Stimulated activated CD4-positive, alpha-beta T cell treated with anti-CD3 and anti-CD28 coated beads, Interleukin-2, amount 100 ng/mL, for 24 hours (primary cell): ENCODE results near the gene SCD.
"Not testable (repeated sequence)": the region's sequence is repeated elsewhere in the genome, so short reads cannot be mapped to it uniquely, and the experiment has no call there.

Experiments
- DNase-seq, 2 donors: peaks; one replicate each; pipeline ENCODE4 v3.0.0-alpha.2; 2020

SCD gene

DNA sequence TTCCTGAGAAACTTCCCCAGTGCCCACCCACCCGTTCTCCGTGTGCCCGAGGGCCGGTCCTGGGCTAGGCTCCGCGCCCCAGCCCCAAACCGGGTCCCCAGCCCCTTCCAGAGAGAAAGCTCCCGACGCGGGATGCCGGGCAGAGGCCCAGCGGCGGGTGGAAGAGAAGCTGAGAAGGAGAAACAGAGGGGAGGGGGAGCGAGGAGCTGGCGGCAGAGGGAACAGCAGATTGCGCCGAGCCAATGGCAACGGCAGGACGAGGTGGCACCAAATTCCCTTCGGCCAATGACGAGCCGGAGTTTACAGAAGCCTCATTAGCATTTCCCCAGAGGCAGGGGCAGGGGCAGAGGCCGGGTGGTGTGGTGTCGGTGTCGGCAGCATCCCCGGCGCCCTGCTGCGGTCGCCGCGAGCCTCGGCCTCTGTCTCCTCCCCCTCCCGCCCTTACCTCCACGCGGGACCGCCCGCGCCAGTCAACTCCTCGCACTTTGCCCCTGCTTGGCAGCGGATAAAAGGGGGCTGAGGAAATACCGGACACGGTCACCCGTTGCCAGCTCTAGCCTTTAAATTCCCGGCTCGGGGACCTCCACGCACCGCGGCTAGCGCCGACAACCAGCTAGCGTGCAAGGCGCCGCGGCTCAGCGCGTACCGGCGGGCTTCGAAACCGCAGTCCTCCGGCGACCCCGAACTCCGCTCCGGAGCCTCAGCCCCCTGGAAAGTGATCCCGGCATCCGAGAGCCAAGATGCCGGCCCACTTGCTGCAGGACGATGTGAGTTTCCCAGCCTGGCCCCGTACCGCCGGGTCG is at the start of gene SCD:
Gene SCD, plus strand, starts transcription at position 469 of the 803 bp plus-strand sequence. Its CDS starts 272 bp downstream, at position 741.
- peak; percentile 77 to 85 for DNase-seq

DNA sequence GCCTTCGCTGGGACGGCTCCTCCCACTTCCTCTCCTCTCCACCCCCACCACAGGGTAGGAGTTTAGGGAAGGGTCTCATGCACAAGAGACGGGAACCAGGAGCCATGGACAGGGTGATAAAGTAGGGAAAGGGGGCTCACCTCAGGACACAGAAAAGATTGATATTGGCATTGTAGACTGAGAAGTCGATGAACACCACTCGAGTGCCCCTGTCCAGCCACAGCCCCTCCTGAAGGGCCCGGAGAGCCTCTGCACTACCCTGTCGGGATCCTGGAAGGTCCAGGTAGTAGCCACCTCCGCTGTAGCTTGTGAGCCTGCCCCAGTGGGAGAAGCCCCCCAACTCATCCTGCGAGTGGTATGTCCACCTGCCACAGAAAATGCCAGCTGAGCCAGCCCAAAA is 49.8 kb upstream of the SCD start:
- no peak for DNase-seq

DNA sequence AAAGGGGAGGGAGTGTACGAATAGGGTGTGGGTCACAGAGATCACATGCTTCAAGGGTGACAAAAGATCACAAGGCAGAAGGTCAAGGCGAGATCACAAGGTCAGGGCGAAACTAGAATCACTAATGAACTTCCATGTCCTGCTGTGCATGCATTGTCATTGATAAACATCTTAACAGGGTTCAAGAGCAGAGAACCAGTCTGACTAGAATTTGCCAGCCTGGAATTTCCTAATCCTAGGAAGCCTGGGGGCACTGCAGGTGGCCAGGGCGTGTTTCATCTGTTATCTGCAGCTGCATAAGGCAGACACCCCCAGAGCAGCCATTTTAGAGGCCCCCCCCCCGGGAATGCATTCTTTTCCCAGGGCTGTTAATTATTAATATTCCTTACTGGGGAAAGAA is 45.9 kb upstream of the SCD start:
- not testable (repeated sequence) for DNase-seq

DNA sequence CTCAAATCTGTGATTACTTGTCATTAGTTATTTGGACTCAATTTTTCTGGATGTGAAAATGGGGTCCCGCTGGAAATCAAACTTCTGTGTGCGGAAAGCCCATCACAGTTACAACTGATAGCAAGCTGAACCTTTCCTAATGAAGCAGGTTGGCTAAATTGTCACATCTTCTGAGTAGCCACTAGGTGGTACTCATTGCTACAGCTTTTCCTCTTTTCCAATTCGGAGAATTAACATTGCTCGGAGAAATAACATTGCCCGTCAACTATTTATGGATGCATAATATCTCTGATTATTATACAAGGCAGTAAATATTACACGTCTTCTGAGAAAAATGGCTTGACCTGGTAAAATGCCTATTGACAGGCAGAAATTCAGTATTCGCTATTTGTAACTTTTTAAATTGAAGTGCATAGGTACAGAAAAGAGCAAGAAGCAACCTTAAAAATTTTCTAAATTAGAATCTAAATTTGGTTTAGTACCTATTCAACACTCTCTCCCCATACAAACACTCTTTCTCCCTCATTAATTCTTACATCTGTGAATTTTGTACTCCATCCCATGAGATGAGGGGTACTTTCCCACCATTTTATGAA is 43.2 kb upstream of the SCD start:
- DNase-seq, result no peak

DNA sequence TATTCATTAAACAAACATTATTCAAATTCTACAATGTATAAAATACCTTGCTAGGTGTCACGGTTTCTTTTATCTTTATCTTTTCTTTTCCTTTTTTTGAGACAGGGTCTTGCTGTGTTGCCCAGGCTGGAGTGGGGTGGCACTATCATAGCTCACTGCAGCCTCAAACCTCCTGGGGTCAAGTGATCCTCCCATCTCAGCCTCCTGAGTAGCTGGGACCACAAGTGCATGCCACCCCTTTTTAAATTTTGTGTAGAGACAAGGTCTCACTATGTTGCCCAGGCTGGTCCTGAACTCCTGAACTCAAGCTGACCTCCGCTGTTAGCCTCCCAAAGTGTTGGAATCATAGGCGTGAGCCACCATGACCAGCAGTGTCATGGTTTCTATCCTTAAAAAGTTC is 42.6 kb upstream of the SCD start:
- DNase-seq, result no peak

DNA sequence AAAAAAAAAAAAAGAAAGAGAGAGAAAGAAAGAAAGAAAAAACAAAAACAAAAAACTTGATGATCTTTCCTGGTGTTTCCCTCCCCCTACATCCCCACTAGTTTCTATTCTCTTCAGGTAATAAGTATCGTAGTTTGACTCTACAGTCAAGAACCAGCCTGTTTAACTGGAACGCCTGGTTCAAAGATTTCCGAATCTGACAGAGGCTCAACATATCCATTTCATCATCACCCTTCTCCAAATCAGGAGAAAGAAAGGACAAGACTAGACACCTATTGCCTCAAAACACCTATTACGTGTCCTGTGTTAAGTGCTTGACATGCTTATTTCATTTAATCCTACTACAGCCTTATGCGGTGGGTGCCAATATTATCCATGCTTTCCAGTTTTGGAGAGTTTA is 40.2 kb upstream of the SCD start:
- no peak for DNase-seq

DNA sequence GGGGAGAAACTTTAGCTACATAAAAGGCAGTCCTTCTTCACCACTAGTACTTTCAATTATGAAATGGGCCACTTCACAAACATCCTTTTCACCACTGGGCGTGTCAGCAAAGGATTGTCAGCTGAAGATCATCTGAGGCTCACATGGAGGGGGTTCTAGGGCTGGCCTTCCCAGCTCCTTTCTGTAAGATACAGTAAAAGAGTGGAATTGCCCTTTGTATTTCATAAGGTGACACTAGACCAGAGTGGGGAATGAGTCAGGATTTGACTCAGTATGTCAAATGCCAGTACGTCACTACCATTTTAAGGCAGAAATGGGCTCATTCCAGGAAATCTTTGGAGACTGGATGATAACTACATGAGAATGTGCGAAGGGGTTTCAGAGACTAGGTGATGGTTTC is 39.3 kb upstream of the SCD start:
- DNase-seq, result no peak

DNA sequence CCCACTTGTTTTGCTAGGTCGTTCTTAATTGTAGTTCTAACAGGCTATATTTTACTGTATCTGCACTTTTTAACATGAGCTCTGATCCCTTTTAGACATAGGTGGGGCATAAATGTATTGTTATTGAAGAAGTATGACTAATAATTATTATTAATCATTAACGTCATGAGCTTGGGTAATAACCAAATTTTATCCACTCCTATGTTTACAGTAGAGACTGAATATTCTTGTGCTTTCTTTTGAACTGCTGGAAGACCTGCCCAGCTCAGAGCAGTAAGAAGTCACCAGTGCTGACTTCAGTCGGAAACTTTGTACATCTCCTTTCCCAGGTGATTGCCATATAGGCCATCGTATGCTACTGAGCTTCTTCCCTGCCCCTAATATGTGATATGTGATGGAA is 35.7 kb upstream of the SCD start:
- no peak for DNase-seq

DNA sequence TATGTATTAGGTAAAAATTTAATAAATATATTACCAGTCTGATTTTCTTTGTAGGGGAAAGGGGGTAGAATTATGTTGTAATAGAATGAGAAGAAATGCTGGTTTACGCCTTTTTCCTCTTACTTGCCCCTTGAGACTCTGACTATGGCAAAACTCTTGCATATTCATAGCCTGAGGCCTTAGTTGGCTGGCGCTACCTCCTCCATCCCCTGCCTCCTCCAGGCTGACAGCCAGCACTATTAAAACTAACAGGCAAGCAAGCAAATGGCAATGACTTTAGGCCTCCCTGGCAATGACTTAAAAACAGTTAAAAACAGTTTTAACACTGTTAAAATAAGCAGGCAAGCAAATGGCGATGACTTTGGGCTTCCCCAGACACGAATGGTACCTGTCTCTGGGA is 31.4 kb upstream of the SCD start:
- DNase-seq, result no peak

DNA sequence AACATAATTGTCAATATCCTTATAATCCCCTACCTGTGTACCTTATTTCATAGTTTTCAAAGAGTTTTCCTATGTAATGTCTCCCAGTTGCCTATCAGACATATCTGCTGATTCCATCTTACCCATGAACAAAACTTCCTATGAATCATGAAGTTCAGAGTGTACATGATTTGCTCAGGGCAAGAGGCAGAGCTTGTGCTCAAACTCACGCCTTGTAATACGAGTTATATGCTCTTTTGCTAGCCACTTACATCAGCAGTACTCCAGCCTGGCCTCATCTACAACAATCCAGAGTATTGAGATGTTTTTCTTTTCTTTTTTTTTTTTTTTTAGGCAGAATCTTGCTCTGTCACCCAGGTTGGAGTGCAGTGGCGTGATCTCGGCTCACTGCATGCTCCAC is 28.8 kb upstream of the SCD start:
- no peak for DNase-seq

DNA sequence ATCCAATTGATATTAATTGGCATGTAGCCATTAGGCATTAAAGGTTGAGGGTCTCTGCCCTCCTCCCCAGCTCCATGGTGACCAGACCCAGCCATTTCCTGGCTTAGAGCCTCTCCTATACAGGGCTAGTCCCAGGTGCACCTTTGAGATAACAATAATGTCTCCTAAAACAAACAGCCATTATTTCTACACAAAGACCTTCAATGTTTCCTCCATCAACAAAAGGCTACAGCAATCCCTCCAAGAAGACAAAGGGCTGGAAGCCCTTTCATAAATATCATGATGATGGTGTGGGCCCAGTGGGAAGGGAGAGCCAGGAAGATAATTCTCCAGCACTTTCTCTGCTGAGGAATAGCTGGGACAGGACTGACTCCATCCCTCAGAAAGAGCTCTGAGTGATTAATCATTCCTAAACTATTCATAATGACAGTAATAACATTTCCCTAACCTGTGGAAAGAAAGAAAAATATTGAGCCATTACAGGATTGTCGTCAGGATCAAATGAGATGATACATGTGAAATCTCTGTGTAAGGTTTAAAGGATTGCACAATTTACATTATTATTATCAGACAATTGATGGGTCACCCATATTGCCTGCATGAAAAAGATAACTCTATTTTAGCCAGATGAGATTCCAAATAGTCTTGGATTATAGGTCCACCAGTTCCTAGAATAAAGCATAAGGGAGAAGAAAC is 27.2 kb upstream of the SCD start:
- no peak for DNase-seq

DNA sequence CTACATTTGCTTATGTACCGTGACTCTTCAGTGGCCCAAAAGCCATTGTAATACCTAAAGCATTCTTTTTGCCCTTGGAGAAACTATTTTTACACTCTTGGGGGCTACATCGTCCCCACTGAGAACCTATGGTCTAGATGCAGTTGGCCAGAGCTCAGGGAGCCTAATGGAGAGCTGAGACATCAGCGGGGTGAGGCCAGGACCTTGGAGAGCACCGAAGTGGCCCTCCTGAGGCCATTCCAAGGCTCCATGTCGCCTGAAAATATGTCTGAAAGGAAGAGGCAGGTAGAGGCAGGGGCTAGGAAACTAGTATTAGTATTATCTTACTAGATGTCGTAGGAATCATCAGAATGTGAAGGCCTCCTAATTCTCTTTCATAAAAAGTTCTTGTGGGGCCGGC is 21.9 kb upstream of the SCD start:
- no peak for DNase-seq

DNA sequence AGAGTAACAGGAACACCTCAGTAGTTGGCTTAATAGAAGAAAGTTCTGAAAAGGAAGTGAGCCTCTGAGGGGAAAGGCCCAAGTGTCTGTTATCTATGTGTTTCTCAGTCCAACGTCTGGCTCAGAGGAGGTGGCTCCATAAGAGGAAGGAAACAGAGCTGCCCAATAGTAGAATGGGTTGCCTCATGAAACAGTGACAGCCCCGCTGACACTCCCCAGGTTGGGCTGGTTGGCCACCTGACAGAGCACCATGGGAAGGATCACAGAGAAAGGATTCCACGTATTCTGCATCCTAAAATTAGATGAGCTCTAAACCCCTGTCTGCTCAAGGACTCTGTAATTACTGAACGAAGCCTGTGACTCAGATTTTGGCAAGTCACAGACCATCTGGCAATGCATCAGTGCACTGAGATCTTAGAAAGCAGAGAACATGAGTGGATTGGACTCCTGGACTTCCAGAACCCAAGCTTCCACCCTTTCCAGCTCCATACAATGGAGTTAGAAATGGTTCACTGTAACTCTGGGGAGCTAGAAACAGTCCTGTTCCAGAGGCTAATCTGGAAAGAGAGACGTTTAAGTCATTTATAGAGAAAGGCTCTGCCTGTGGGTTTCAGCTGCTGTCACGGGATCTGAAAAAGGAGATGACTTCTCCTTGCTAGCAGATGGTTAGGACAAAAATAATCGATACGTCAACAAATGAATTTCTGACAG is 19.9 kb upstream of the SCD start:
- peak in 1 of 2 donors; percentile 14 for DNase-seq

DNA sequence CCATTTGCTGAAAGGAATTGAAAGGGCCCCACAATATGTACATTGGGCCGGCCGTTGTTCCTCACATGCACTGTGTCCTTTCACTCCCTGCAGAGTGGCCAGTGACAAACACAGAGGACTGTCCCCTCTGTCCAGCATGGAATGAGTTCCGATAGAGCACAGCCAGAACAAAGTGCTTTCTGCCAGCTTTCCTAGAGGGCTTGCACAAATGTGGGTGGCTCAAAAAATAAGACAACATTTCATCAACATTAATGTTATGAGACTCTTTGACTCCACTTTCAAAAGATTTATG is 19.4 kb upstream of the SCD start:
- DNase-seq, result no peak

DNA sequence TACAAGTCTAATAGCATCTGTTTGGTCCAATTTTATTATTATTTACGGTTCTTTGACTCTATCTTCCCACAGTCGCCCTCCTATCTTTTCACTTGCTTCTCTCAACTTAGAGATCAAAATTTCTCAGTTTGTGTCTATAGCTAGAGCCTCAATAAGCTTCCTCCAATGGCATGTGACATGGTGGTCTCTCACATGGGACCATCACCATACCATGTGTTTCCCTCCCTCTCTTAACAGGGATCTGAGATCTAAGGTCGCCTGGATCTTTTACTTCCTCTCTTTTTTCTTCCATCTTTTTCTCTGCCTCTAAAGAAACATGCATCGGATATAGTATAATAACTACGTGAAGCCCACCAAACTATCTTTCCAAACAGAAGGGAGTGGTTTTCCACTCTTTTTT is 18.8 kb upstream of the SCD start:
- DNase-seq, result no peak

DNA sequence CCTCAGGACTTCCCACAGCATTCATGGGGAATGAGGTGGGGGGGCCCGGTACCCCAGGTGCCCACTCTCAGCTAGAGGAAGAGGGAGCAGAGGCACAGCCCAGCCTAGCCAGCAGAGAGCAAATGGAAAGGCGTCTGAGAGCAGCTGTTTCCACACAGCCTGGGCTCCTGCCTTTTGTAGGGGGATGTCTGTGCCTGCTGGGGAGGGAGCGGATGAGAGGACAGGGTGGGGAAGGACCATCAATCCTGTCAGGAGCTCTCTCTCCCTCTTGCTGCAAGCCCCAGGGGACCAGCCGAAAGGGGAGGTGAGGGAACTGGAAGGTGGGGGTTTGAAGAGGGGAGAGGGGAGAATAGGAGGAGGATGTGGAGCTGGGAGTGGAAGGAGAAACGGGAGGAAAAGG is 17.0 kb upstream of the SCD start, which contains the start of gene PKD2L1:
Gene PKD2L1, minus strand, starts transcription at position 150 of the 400 bp plus-strand sequence. Its CDS starts 125 bp downstream, at position 25.
- DNase-seq, result no peak

DNA sequence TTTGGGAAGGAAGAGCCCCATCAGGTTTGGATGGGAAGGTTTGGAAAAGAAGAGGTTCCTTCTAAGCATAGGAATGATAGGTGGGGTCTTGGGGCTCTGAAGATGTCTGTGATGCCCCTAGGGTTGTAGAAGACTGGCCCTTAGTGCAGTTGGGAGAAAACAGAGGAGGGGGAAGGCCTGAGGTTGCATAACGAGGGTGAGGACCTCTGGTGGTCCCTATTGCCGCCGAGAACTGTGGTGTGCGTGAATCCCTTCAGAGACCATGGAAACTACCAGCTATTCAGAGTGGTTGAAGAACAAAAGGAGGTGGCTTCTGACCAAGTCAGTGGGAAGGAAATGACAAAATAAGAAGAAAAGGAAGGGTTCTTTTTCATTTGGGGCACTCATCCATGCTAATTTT is 13.9 kb upstream of the SCD start:
- no peak for DNase-seq

DNA sequence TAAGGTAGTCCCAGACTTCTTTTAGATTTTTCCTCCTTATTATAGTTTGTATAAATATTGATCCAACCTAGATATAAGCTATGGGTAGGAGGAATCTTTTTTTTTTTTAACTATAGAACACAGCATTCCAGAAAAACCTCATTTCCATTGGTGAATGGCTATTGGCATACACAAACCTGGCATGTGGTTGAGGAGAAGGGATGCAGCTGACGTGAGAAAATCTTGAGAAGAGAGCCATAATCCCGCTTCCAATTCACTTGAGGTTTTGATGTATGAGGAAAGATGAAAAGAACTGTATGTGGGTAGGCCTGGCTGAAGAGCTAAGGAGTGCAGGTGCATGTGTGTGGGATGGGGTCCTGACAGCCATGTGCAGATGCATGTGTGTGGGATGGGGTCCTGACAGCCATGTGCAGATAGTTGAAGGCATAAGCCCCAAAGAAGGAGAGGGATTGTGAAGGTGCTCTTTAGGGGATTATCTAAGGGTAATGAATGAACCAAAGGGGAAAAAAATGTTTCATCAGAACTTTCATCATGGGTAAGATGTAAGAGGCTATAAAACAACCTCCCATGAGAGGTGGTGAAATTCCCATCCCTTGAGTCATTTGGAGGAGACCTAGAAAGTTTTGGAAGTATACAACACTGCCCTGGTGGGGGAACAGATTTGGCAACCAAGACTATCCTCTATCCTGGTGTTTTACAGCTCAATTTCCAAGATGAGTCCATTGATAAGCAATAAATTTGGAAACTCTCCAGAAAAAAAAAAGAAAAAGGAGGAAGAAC is 13.2 kb upstream of the SCD start:
- no peak for DNase-seq

DNA sequence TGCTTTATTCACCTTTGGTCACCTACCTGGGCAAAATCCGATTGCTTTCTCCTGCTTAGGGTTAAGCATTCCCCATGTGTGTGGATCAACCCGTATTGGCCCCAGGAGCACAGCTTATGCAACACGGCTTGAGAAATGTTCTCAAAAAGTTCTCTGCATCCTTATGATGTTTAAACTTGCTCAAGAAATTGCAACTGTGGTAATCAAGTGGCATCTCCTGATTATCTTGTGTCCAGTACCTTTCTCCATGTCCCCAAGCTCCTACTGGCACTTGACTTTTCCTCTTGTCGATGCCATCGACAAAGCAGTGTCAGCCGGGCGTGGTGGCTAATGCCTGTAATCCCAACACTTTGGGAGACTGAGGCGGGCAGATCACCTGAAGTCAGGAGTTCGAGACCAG is 12.3 kb upstream of the SCD start:
- DNase-seq, result no peak

DNA sequence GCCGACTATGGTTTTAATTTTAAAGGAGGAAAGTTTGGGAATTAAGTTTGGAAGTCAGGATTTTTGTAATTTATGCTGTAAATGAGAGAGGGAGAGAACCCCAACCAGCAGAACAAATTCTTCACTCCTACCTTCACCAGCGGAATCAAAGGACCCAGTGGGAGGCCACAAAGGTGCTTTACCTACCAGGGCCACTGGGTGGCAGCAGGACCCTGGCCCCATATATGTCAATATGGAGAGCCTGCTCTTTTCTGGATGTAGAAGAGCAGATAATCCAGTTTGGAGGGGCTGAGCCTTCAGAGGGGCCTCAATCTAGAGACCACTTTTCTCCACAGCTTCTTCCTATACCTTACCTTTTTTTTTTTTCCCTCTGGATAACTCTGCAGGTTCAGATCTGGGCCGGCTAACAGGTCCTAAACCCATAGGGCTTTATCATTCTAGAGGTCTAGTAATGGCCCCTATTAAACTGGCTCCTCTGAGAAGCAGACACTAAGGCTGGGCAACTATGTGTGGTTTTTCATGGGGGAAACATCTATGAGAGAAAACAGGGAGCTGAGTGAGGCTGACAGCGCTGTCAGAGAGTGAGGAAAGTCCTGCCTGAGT is 8.5 kb upstream of the SCD start:
- peak; percentile 85 to 86 for DNase-seq

DNA sequence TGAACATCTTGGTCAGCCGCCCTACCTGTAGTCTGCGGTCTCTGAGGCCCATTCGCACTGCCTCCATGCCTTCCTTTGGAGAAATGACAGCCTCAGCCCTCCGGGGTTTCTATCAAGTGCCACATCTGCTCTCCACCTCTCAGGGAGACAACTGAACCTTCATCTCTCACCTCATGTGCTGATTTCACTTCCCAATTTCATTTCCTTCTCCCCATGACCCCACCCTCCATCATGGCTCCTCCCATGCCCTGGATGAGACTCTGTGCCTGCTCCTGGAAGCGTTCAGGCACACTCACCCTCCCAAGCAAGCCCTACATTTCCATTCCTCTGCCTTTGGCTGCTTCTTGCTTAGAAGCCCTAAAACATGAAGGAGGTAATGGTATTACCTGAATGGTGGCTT is 7.8 kb upstream of the SCD start:
- no peak for DNase-seq
